ENCODE results near the gene MLPH. TPM values are rescaled to one million over a fixed set of nuclear protein-coding genes. Genes with fewer than 3 reads are reported as not detected.

The MLPH gene
- total RNA-seq, 1 donor: 40.6 TPM

GRCh38 chr2:237478095-237478494, 9.0 kb upstream of the MLPH start:
- no peak for TF ChIP-seq CTCF (IDR thresholded peaks at IDR 0.05; ENCODE audit: insufficient read depth, low read depth, low read length)
- H3K4me3 ChIP-seq (ENCODE audit: low read depth, low read length): no peak overlapping the region
- no peak for DNase-seq (ENCODE audit: low read depth)

GRCh38 chr2:237478979-237479378, 8.1 kb upstream of the MLPH start:
- no peak overlapping the region for H3K4me3 ChIP-seq (ENCODE audit: low read depth, low read length)
- no peak for DNase-seq (ENCODE audit: low read depth)
- no peak for TF ChIP-seq CTCF (IDR thresholded peaks at IDR 0.05; ENCODE audit: insufficient read depth, low read depth, low read length)

GRCh38 chr2:237479747-237480146, 7.3 kb upstream of the MLPH start:
- H3K4me3 ChIP-seq (ENCODE audit: low read depth, low read length): no peak overlapping the region
- no peak for TF ChIP-seq CTCF (IDR thresholded peaks at IDR 0.05; ENCODE audit: insufficient read depth, low read depth, low read length)
- no peak for DNase-seq (ENCODE audit: low read depth)

GRCh38 chr2:237480556-237480955, 6.5 kb upstream of the MLPH start:
- no peak overlapping the region for H3K4me3 ChIP-seq (ENCODE audit: low read depth, low read length)
- TF ChIP-seq CTCF (IDR thresholded peaks at IDR 0.05; ENCODE audit: insufficient read depth, low read depth, low read length): no peak

GRCh38 chr2:237480988-237481525, 6.0 kb upstream of the MLPH start:
- H3K4me3 ChIP-seq (ENCODE audit: low read depth, low read length): no peak overlapping the region
- no peak for DNase-seq (ENCODE audit: low read depth)
- TF ChIP-seq CTCF (IDR thresholded peaks at IDR 0.05; ENCODE audit: insufficient read depth, low read depth, low read length): no peak

More at GRCh38 chr2:237480556-237480955, 6.5 kb upstream of the MLPH start:
- DNase-seq (ENCODE audit: low read depth): no peak

GRCh38 chr2:237482485-237482884, 4.6 kb upstream of the MLPH start:
- peak; percentile 95 for DNase-seq (ENCODE audit: low read depth)

More at GRCh38 chr2:237482485-237482884, 4.6 kb upstream of the MLPH start:
- no peak for TF ChIP-seq CTCF (IDR thresholded peaks at IDR 0.05; ENCODE audit: insufficient read depth, low read depth, low read length)
- no peak overlapping the region for H3K4me3 ChIP-seq (ENCODE audit: low read depth, low read length)
